ENCODE results near the gene CACNB4.

GRCh38 chr2:151830961-151831360, 267.9 kb downstream of the CACNB4 start:
- TF ChIP-seq POLR2A (IDR thresholded peaks at IDR 0.05; ENCODE audit: extremely low read depth, insufficient read length) (no peak), CTCF (IDR thresholded peaks at IDR 0.05; ENCODE audit: low read depth, low read length) (no peak)

All from NB4 (cell line).